SK-N-MC (cell line): ENCODE results near the gene TEX30.

Source experiments
- EZH2 ChIP-seq: fragments of 200-600 bp; sonication (generic); IDR thresholded peaks from one replicate; pipeline ENCODE4 v1.6.1; 2017; ENCODE audit warnings: antibody characterized with exemption
- FOXP2 ChIP-seq: optimal IDR thresholded peaks from 2 replicates; pipeline ENCODE3; 2011; ENCODE audit warnings: mild to moderate bottlenecking, moderate library complexity; ENCODE audit not compliant: insufficient read depth; ENCODE audit errors: extremely low read length, control extremely low read depth
- POLR2AphosphoS5 ChIP-seq: IDR thresholded peaks from 2 replicates; pipeline ENCODE4 v1.6.1; 2012; ENCODE audit warnings: mild to moderate bottlenecking, low read depth, low read length, borderline replicate concordance

- TF ChIP-seq FOXP2 (no peak), EZH2 (no peak), POLR2AphosphoS5 (no peak)
Observed at GRCh38 chr13:102774214-102774568, 605 bp upstream of the TEX30 start.
